Measurements from ENCODE around the gene TBL3. TPM values are rescaled to one million over a fixed set of nuclear protein-coding genes. Genes with fewer than 3 reads are reported as not detected.
"Not testable (repeated sequence)": the region's sequence is repeated elsewhere in the genome, so short reads cannot be mapped to it uniquely, and the experiment has no call there.

The TBL3 gene
- total RNA-seq, 6 donors from 2014 or later = 22.0 to 51.6 (median 35.0) TPM

- DNase-seq (no peak), ATAC-seq (ENCODE audit: low FRiP score in 2 of 2) (no peak)
- TF ChIP-seq POLR2AphosphoS5 (IDR thresholded peaks at IDR 0.05) (no peak), EP300 (IDR thresholded peaks at IDR 0.05) (no peak), POLR2A (IDR thresholded peaks at IDR 0.05) (no peak), CTCF (IDR thresholded peaks at IDR 0.05) (no peak)
- Histone ChIP-seq H3K27ac (no peak overlapping the region), H3K4me1 (peaks cover 3 to 15% (median 4%) of the 10 kb centered on the region in 4 donors), H3K9me3 (no peaks in the 10 kb centered on the region), H3K36me3 (no peaks in the 10 kb centered on the region), H3K27me3 (no peaks in the 10 kb centered on the region), H3K4me3 (no peak overlapping the region)
- 94% methylated on average over 3 to 9 of the region's 9 CpGs for WGBS, 2 donors
These were observed 24.5 kb upstream of the TBL3 start for GRCh38 chr16:1947369-1947670.

DNA sequence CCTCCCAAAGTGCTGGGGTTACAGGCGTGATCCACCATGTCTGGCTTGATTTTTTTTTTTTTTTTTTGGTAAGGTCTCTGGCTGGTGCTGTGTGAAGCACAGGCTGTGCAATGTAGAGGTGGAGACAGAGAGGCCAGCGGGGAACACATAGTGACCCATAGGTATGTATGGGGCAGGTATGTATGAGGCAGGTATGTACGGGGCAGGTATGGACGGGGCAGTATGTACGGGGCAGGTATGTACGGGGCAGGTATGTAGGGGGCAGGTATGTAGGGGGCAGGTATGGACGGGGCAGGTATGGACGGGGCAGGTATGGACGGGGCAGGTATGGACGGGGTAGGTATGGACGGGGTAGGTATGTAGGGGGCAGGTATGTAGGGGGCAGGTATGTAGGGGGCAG is 22.3 kb upstream of the TBL3 start:
- Histone ChIP-seq H3K36me3 (no peaks in the 10 kb centered on the region), H3K9me3 (no peaks in the 10 kb centered on the region), H3K27ac (no peak overlapping the region), H3K4me3 (no peak overlapping the region), H3K27me3 (no peaks in the 10 kb centered on the region), H3K4me1 (no peaks in the 10 kb centered on the region)
- DNase-seq (no peak), ATAC-seq (ENCODE audit: low FRiP score in 2 of 2) (no peak)
- TF ChIP-seq POLR2AphosphoS5 (IDR thresholded peaks at IDR 0.05) = no peak
- no peak for TF ChIP-seq EP300 (IDR thresholded peaks at IDR 0.05)
- no peak for TF ChIP-seq POLR2A (IDR thresholded peaks at IDR 0.05)
- TF ChIP-seq CTCF (IDR thresholded peaks at IDR 0.05) = no peak
- 89% methylated on average over 10 to 11 of the region's 11 CpGs for WGBS, 2 donors

DNA sequence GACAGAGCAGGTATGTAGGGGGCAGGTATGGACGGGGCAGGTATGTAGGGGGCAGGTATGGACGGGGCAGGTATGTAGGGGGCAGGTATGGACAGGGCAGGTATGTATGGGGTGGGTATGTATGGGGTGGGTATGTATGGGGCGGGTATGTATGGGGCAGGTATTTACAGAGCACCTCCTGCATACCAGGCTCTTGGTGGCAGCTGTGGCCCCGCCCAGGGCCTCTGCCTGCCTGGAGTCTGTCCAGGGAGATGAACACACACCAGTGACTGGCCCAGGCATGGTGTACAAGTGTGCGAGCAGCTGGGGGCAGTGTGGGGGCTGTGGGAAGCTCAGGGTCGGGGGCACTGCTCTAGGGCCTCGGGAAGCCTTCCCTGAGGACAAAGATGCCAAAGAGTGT is 21.8 kb upstream of the TBL3 start:
- Histone ChIP-seq H3K27me3 (no peaks in the 10 kb centered on the region), H3K4me3 (no peak overlapping the region), H3K4me1 (no peaks in the 10 kb centered on the region), H3K9me3 (no peaks in the 10 kb centered on the region), H3K27ac (no peak overlapping the region), H3K36me3 (no peaks in the 10 kb centered on the region)
- ATAC-seq (ENCODE audit: low FRiP score in 2 of 2) (no peak), DNase-seq (no peak)
- TF ChIP-seq POLR2AphosphoS5 (IDR thresholded peaks at IDR 0.05) (no peak), POLR2A (IDR thresholded peaks at IDR 0.05) (no peak), EP300 (IDR thresholded peaks at IDR 0.05) (no peak)
- 65 to 69% methylated on average over 2 to 7 of the region's 7 CpGs for WGBS, 2 donors

DNA sequence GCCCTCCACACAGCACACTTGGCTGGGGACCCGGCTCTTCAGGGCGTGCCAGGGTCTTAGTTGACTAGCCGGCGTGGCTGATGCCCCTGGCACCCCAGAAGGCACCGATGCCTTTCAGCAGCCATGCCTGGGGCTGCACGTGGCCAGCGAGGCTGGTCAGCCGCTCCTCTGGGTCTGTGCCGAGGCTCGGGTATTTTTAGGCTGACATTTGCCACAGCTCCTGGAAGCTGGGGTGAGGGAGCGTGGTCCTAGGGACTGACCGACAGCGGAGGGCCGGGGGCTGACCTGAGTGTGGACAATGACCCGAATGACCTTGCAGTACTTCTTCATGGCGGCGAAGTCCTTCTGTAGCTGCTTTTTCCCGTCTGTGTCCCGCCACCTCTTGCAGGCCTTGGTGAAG is 21.3 kb upstream of the TBL3 start:
- H3K27me3 ChIP-seq = no peaks in the 10 kb centered on the region
- H3K27ac ChIP-seq = no peak overlapping the region
- TF ChIP-seq CTCF (IDR thresholded peaks at IDR 0.05) (no peak), EP300 (IDR thresholded peaks at IDR 0.05) (no peak), POLR2AphosphoS5 (IDR thresholded peaks at IDR 0.05) (no peak), POLR2A (IDR thresholded peaks at IDR 0.05) (no peak)
- H3K9me3 ChIP-seq = no peaks in the 10 kb centered on the region
- H3K36me3 ChIP-seq = no peaks in the 10 kb centered on the region
- no peak overlapping the region for H3K4me3 ChIP-seq
- ATAC-seq (ENCODE audit: low FRiP score in 2 of 2) (no peak), DNase-seq (no peak)
- 81 to 100% methylated on average over 2 to 19 of the region's 19 CpGs for whole genome bisulfite sequencing, 2 donors
- no peaks in the 10 kb centered on the region for H3K4me1 ChIP-seq

- no peaks in the 10 kb centered on the region for H3K36me3 ChIP-seq
- 91 to 93% methylated on average over 13 to 21 of the region's 22 CpGs for WGBS, 2 donors
- peak in 1 of 2 donors; percentile 77 for DNase-seq
These were observed 18.1 kb upstream of the TBL3 start for GRCh38 chr16:1953734-1954133.

DNA sequence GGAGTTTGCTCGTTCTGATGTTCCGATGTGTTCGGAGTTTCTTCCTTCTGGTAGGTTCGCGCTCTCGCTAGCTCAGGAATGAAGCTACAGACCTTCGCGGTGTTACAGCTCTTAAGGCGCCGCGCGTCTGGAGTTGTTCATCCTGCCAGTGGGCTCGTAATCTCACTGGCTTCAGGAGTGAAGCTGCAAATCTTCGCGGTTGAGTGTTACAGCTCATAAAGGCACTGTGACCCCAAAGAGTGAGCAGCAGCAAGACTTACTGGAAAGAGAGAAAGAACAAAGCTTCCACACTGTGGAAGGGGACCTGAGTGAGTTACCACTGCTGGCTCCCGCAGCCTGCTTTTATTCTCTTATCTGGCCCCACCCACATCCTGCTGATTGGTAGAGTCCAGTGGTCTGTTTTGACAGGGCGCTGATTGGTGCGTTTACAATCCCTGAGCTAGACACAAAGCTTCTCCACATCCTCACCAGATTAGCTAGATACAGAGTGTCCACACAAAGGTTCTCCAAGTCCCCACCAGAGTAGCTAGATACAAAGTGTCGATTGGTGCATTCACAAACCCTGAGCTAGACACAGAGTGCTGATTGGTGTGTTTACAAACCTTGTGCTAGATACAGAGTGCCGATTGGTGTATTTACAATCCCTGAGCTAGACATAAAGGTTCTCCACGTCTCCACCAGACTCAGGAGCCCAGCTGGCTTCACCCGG is 14.3 kb upstream of the TBL3 start:
- ATAC-seq (ENCODE audit: low FRiP score in 2 of 2); H3K27ac ChIP-seq; DNase-seq; H3K4me3 ChIP-seq; H3K9me3 ChIP-seq; H3K27me3 ChIP-seq: not testable (repeated sequence)
- WGBS, 2 donors = 88% methylated on average over 16 to 20 of the region's 22 CpGs
- Histone ChIP-seq H3K36me3 (peaks cover 14 to 20% (median 15%) of the 10 kb centered on the region in 4 donors), H3K4me1 (peaks cover 13 to 27% (median 18%) of the 10 kb centered on the region in 4 donors)

More at GRCh38 chr16:1953734-1954133, 18.1 kb upstream of the TBL3 start:
- Histone ChIP-seq H3K4me3 (no peak overlapping the region), H3K4me1 (peaks cover 0 to 2% (median under 1%) of the 10 kb centered on the region in 4 donors), H3K27me3 (no peaks in the 10 kb centered on the region), H3K9me3 (no peaks in the 10 kb centered on the region), H3K27ac (no peak overlapping the region)
- no peak for TF ChIP-seq POLR2A (IDR thresholded peaks at IDR 0.05)
- no peak for TF ChIP-seq EP300 (IDR thresholded peaks at IDR 0.05)
- TF ChIP-seq CTCF (IDR thresholded peaks at IDR 0.05) = no peak
- TF ChIP-seq POLR2AphosphoS5 (IDR thresholded peaks at IDR 0.05) = no peak
- ATAC-seq (ENCODE audit: low FRiP score in 2 of 2) = peak in 1 of 2 donors; percentile 50

DNA sequence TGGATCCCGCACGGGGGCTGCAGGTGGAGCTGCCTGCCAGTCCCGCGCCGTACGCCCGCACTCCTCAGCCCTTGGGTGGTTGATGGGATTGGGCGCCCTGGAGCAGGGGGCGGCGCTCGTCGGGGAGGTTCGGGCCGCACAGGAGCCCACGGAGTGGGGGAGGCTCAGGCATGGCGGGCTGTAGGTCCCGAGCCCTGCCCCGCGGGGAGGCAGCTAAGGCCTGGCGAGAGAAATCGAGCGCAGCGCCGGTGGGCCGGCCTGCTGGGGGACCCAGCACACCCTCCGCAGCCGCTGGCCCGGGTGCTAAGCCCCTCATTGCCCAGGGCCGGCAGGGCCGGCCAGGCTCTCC is 13.7 kb upstream of the TBL3 start:
- DNase-seq = peak in 1 of 2 donors; percentile 84
- 76 to 87% methylated on average over 7 to 10 of the region's 30 CpGs for WGBS, 2 donors
- ATAC-seq (ENCODE audit: low FRiP score in 2 of 2) = not testable (repeated sequence)

More for the DNA sequence above, 13.7 kb upstream of the TBL3 start:
- H3K27me3 ChIP-seq, H3K4me3 ChIP-seq, H3K9me3 ChIP-seq, H3K27ac ChIP-seq: not testable (repeated sequence)
- Histone ChIP-seq H3K4me1 (peaks cover 16 to 31% (median 20%) of the 10 kb centered on the region in 4 donors), H3K36me3 (peaks cover 14 to 25% (median 21%) of the 10 kb centered on the region in 4 donors)

Measured in upper lobe of left lung (tissue), 6 donors.